Neural crest cell (in vitro differentiated cells): Measurements from ENCODE around the gene CHST4. TPM values are rescaled to one million over a fixed set of nuclear protein-coding genes. Genes with fewer than 3 reads are reported as not detected.

Source experiments
- DNase-seq: peaks from one replicate; pipeline ENCODE4 v3.0.0; 2021; ENCODE audit warnings: low read depth, mixed read lengths, low spot score
- H3K27ac Mint-ChIP-seq: one replicate; pipeline ENCODE4 v1.8.0; 2021; ENCODE audit warnings: mild to moderate bottlenecking, mixed read lengths; ENCODE audit not compliant: unreplicated experiment
- H3K27me3 Mint-ChIP-seq: 2 replicates; pipeline ENCODE4 v1.8.0; 2021; ENCODE audit warnings: low read depth, mild to moderate bottlenecking, mixed read lengths
- H3K36me3 Mint-ChIP-seq: 2 replicates; pipeline ENCODE4 v1.8.0; 2021; ENCODE audit warnings: low read depth, mild to moderate bottlenecking, mixed read lengths
- H3K4me1 Mint-ChIP-seq: 2 replicates; pipeline ENCODE4 v1.8.0; 2021; ENCODE audit warnings: mixed read lengths
- H3K4me3 Mint-ChIP-seq: one replicate; pipeline ENCODE4 v1.8.0; 2021; ENCODE audit warnings: mild to moderate bottlenecking, mixed read lengths
- H3K9me3 Mint-ChIP-seq: 2 replicates; pipeline ENCODE4 v1.8.0; 2021; ENCODE audit warnings: mixed read lengths
- CTCF ChIP-seq: fragments of 200-600 bp; sonication (generic); conservative IDR thresholded peaks from 2 replicates; pipeline ENCODE4 v1.5.0; 2021; ENCODE audit warnings: antibody characterized with exemption, mild to moderate bottlenecking
- total RNA-seq: library from RNA; stranded (reverse); gene quantifications from 2 replicates; pipeline ENCODE4 v1.2.1, GENCODE V29; 2021

Gene CHST4
- total RNA-seq, 1 donor from 2014 or later: not detected

- Mint-ChIP-seq H3K27me3 (peaks cover 8% of the 10 kb centered on the region), H3K4me3 (peak overlapping the region; percentile 88), H3K4me1 (peaks cover 16% of the 10 kb centered on the region), H3K9me3 (no peaks in the 10 kb centered on the region), H3K36me3 (no peaks in the 10 kb centered on the region), H3K27ac (peak overlapping the region; percentile 83)
- TF ChIP-seq CTCF: no peak
- peak; percentile 65 for DNase-seq
These were observed 42.0 kb upstream of the CHST4 start for GRCh38 chr16:71484006-71484893.

- no peaks in the 10 kb centered on the region for H3K9me3 Mint-ChIP-seq
- no peak for DNase-seq
- no peak within 1 kb of the TSS for H3K4me3 Mint-ChIP-seq
- H3K27ac Mint-ChIP-seq: no peak within 1 kb of the TSS
- no peak for TF ChIP-seq CTCF
- no peaks in the 10 kb centered on the region for H3K36me3 Mint-ChIP-seq
- H3K27me3 Mint-ChIP-seq: peaks cover 16% of the 10 kb centered on the region
- peaks cover 7% of the 10 kb centered on the region for H3K4me1 Mint-ChIP-seq
These were observed 37.1 kb upstream of the CHST4 start, which contains the start of gene ZNF19 for GRCh38 chr16:71489122-71489521. Gene ZNF19, minus strand, starts transcription at chr16:71489324. Its CDS starts 7,210 bp downstream, at chr16:71482114.

- TF ChIP-seq CTCF: no peak
- Mint-ChIP-seq H3K4me3 (no peak overlapping the region), H3K4me1 (no peaks in the 10 kb centered on the region), H3K27me3 (peaks cover 13% of the 10 kb centered on the region), H3K9me3 (no peaks in the 10 kb centered on the region), H3K27ac (no peak overlapping the region), H3K36me3 (no peaks in the 10 kb centered on the region)
- no peak for DNase-seq
These were observed 35.9 kb upstream of the CHST4 start for GRCh38 chr16:71490361-71490760.

GRCh38 chr16:71491054-71491453 lies 35.2 kb upstream of the CHST4 start:
- Mint-ChIP-seq H3K27ac (no peak overlapping the region), H3K4me1 (no peaks in the 10 kb centered on the region), H3K4me3 (no peak overlapping the region), H3K9me3 (no peaks in the 10 kb centered on the region), H3K36me3 (no peaks in the 10 kb centered on the region), H3K27me3 (peaks cover 13% of the 10 kb centered on the region)
- DNase-seq: no peak
- no peak for TF ChIP-seq CTCF

- no peak for TF ChIP-seq CTCF
- no peaks in the 10 kb centered on the region for H3K36me3 Mint-ChIP-seq
- H3K27ac Mint-ChIP-seq: no peak overlapping the region
- no peaks in the 10 kb centered on the region for H3K4me1 Mint-ChIP-seq
- DNase-seq: no peak
- peaks cover 14% of the 10 kb centered on the region for H3K27me3 Mint-ChIP-seq
- no peaks in the 10 kb centered on the region for H3K9me3 Mint-ChIP-seq
- no peak overlapping the region for H3K4me3 Mint-ChIP-seq
These were observed 33.4 kb upstream of the CHST4 start for GRCh38 chr16:71492786-71493185.
